Endothelial cell of umbilical vein (primary cell): ENCODE measurements around the gene LRP1.
A peak's percentile ranks its signal among the peaks of the same experiment; 100 is the strongest.

Experiments used
- EZH2 ChIP-seq: IDR thresholded peaks from 2 replicates; pipeline ENCODE4 v1.6.1; 2012; ENCODE audit warnings: borderline replicate concordance, low read depth, mild to moderate bottlenecking, moderate library complexity, low read length, inconsistent platforms; ENCODE audit not compliant: severe bottlenecking
- FOS ChIP-seq: IDR thresholded peaks from 2 replicates; pipeline ENCODE4 v1.6.1; 2011; ENCODE audit warnings: mild to moderate bottlenecking, low read length, moderate library complexity, borderline replicate concordance; ENCODE audit not compliant: insufficient read depth
- MAX ChIP-seq: IDR thresholded peaks from 2 replicates; pipeline ENCODE4 v1.6.1; 2011; ENCODE audit not compliant: insufficient read depth, insufficient read length
- POLR2A ChIP-seq: IDR thresholded peaks from 2 replicates; pipeline ENCODE4 v1.6.1; 2012; ENCODE audit warnings: low read depth, mild to moderate bottlenecking, control low read depth, low read length
- POLR2AphosphoS5 ChIP-seq: IDR thresholded peaks from 2 replicates; pipeline ENCODE4 v1.6.1; 2012; ENCODE audit warnings: low read depth, mild to moderate bottlenecking, control low read depth, low read length, moderate library complexity; ENCODE audit not compliant: insufficient read depth
- TF ChIP-seq, protein P1 (sequence below), 2 donors: IDR thresholded peaks; 1 replicate in 1 of 2; 2 replicates in 1 of 2; pipeline ENCODE4 v1.5.1; 2011; ENCODE audit warnings: low read length in 2 of 2, mild to moderate bottlenecking in 2 of 2, moderate library complexity in 2 of 2, control low read depth in 1 of 2, inconsistent platforms in 1 of 2, low read depth in 1 of 2; ENCODE audit not compliant: insufficient read depth in 1 of 2; ENCODE audit errors: extremely low read depth in 1 of 2

- TF ChIP-seq, protein P1, sequence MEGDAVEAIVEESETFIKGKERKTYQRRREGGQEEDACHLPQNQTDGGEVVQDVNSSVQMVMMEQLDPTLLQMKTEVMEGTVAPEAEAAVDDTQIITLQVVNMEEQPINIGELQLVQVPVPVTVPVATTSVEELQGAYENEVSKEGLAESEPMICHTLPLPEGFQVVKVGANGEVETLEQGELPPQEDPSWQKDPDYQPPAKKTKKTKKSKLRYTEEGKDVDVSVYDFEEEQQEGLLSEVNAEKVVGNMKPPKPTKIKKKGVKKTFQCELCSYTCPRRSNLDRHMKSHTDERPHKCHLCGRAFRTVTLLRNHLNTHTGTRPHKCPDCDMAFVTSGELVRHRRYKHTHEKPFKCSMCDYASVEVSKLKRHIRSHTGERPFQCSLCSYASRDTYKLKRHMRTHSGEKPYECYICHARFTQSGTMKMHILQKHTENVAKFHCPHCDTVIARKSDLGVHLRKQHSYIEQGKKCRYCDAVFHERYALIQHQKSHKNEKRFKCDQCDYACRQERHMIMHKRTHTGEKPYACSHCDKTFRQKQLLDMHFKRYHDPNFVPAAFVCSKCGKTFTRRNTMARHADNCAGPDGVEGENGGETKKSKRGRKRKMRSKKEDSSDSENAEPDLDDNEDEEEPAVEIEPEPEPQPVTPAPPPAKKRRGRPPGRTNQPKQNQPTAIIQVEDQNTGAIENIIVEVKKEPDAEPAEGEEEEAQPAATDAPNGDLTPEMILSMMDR (IDR thresholded peaks at IDR 0.05; ENCODE audit: extremely low read depth in 1 of 2, insufficient read depth in 1 of 2, low read depth in 1 of 2, low read length in 2 of 2): no peak
- TF ChIP-seq POLR2A (no peak), POLR2AphosphoS5 (no peak), EZH2 (peak; percentile 63), FOS (no peak), MAX (no peak)
Observed at GRCh38 chr12:57236925-57237595, 108.8 kb downstream of the LRP1 start.
